NT2/D1 (cell line): Measurements from ENCODE around the gene CFTR.

Source experiments
- DNase-seq: peaks from one replicate; pipeline ENCODE4 v3.0.0-alpha.2; 2011; ENCODE audit warnings: low read depth, low spot score
- H3K27me3 ChIP-seq: 2 replicates; pipeline ENCODE4 v1.6.0; 2011; ENCODE audit warnings: mild to moderate bottlenecking; ENCODE audit not compliant: insufficient read length, insufficient read depth
- H3K36me3 ChIP-seq: 2 replicates; pipeline ENCODE4 v1.6.1; 2011; ENCODE audit warnings: mild to moderate bottlenecking, low read length, mixed read lengths; ENCODE audit not compliant: insufficient read depth, insufficient read length
- H3K4me1 ChIP-seq: 2 replicates; pipeline ENCODE4 v1.5.1; 2011; ENCODE audit not compliant: insufficient read depth, insufficient read length
- H3K4me3 ChIP-seq: 2 replicates; pipeline ENCODE4 v1.5.1; 2011; ENCODE audit warnings: low read depth; ENCODE audit not compliant: insufficient read length
- H3K9ac ChIP-seq: 2 replicates; pipeline ENCODE4 v1.6.0; 2011; ENCODE audit warnings: low read depth; ENCODE audit not compliant: insufficient read length
- H3K9me3 ChIP-seq: 2 replicates; pipeline ENCODE4 v1.5.1; 2011; ENCODE audit warnings: mild to moderate bottlenecking, low read length; ENCODE audit not compliant: insufficient read depth
- SUZ12 ChIP-seq: IDR thresholded peaks from 2 replicates; pipeline ENCODE4 v1.6.1; 2011; ENCODE audit not compliant: insufficient read length, insufficient read depth; ENCODE audit errors: extremely low read depth
- YY1 ChIP-seq: IDR thresholded peaks from 2 replicates; pipeline ENCODE4 v1.6.1; 2011; ENCODE audit not compliant: insufficient read length, insufficient read depth
- ZNF274 ChIP-seq: IDR thresholded peaks from 2 replicates; pipeline ENCODE4 v1.6.1; 2011; ENCODE audit warnings: mild to moderate bottlenecking, low read depth, low read length

Gene CFTR

DNA sequence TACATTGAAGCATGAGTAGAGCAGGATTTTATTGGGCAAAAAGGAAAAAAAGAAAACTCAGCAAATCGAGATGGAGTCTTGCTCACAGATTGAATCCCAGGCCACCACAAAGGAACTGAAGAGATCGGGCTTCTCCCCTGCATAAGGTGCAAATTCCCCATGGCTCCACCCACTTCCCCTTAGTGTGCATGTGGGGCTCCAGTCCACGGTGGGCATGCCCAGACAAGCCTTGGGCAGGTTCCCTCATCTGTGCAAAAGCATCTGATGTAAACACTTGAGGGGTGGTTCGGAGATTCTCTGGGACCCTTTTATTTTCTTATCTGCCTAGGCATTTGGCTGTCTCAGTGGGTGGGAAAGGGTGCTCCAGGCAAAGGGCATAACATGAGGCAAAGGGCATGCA lies 150.7 kb downstream of the CFTR start:
- Histone ChIP-seq H3K36me3 (no peaks in the 10 kb centered on the region), H3K27me3 (no peaks in the 10 kb centered on the region), H3K4me3 (no peak overlapping the region), H3K9me3 (no peaks in the 10 kb centered on the region), H3K9ac (no peak overlapping the region), H3K4me1 (no peaks in the 10 kb centered on the region)
- TF ChIP-seq ZNF274 (no peak), YY1 (no peak), SUZ12 (no peak)
- DNase-seq, result no peak

DNA sequence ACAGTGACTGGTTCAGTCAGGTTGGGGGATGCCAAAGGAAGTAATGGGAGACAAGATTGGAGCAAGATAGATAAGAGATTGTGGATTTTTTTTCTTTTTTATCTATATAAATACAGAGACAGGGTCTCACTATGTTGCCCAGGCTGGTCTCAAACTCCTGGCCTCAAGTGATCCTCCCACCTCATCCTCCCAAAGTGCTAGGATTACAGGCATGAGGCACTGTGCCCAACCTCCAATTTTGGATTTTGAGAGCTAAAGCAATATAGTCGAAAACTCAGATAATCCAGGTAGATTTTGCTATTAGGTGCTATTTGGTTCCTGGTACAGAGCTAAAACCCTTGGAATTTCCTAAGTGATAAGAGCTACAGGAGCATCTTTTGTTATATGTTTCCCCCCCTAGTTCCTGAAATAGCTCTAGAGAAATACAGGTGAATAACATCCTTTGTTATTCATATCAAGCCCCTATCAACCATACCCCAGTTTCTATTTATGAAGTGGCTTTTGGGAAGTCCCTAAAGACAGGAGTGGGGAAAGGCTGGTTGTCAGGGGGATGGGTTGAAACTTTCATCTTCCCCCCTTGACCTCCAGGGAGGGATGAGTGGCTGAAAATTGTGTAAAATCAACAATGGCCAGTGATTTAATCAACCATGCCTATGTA lies 151.2 kb downstream of the CFTR start:
- no peaks in the 10 kb centered on the region for H3K27me3 ChIP-seq
- no peaks in the 10 kb centered on the region for H3K36me3 ChIP-seq
- H3K4me3 ChIP-seq, result no peak overlapping the region
- TF ChIP-seq ZNF274, result no peak
- no peak for TF ChIP-seq SUZ12
- TF ChIP-seq YY1, result no peak
- no peak overlapping the region for H3K9ac ChIP-seq
- DNase-seq, result no peak
- H3K9me3 ChIP-seq, result no peaks in the 10 kb centered on the region
- no peaks in the 10 kb centered on the region for H3K4me1 ChIP-seq

DNA sequence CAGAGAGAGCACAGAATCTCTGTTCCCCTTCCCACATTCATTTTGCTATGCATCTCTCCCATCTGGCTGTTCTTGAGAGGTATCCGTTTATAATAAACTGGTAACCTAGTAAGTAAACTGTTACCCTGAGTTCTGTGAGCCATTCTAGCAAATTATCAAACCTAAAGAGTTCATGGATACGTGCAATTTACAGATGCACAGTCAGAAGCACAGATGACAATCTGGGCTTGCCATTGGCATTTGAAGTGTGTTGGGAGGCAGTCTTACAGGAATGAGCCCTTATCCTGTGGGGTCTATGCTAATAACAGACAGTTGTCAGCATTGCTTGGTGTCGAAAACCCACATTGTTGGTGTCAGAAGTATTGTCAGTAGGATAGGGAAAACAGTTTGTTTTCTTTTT lies 151.8 kb downstream of the CFTR start:
- H3K9ac ChIP-seq, result no peak overlapping the region
- DNase-seq, result no peak
- no peaks in the 10 kb centered on the region for H3K36me3 ChIP-seq
- TF ChIP-seq ZNF274, result no peak
- no peak for TF ChIP-seq SUZ12
- TF ChIP-seq YY1, result no peak
- H3K9me3 ChIP-seq, result no peaks in the 10 kb centered on the region
- H3K27me3 ChIP-seq, result no peaks in the 10 kb centered on the region
- no peak overlapping the region for H3K4me3 ChIP-seq
- H3K4me1 ChIP-seq, result no peaks in the 10 kb centered on the region

DNA sequence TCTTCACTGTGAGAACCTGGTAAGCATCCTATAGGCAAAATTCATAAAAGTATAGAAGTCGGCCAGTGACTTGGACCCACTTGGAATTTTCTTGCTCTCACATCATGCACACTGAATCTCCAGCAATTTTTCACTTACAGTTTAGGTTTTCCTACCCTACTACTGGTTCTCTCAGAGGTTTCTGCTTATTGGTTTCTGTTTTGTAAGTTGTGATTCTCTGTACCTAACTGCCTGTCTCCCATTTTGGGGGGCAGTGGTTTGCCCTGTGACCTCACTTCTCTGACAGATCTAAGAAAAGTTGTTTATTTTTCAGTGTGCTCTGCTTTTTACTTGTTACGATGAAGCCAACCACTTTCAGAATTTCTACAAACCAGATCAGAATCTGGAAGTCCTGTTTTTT lies 158.1 kb downstream of the CFTR start:
- no peaks in the 10 kb centered on the region for H3K36me3 ChIP-seq
- no peak overlapping the region for H3K9ac ChIP-seq
- H3K4me3 ChIP-seq, result no peak overlapping the region
- H3K9me3 ChIP-seq, result no peaks in the 10 kb centered on the region
- H3K27me3 ChIP-seq, result no peaks in the 10 kb centered on the region
- H3K4me1 ChIP-seq, result no peaks in the 10 kb centered on the region
- TF ChIP-seq SUZ12 (no peak), ZNF274 (no peak), YY1 (no peak)
- DNase-seq, result no peak

DNA sequence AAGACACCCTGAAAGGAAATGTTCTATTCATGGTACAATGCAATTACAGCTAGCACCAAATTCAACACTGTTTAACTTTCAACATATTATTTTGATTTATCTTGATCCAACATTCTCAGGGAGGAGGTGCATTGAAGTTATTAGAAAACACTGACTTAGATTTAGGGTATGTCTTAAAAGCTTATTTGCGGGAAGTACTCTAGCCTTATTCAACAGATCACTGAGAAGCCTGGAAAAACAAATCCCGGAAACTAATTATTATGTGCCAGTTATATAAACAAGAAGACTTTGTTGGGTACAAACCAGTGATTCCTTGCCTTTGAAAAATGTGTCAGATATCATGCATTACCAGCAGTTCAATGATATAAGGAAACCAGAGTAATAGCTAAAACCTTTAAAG lies 160.1 kb downstream of the CFTR start:
- no peak for TF ChIP-seq ZNF274
- H3K36me3 ChIP-seq, result no peaks in the 10 kb centered on the region
- no peaks in the 10 kb centered on the region for H3K4me1 ChIP-seq
- DNase-seq, result no peak
- H3K27me3 ChIP-seq, result no peaks in the 10 kb centered on the region
- no peak overlapping the region for H3K9ac ChIP-seq
- no peaks in the 10 kb centered on the region for H3K9me3 ChIP-seq
- no peak overlapping the region for H3K4me3 ChIP-seq

DNA sequence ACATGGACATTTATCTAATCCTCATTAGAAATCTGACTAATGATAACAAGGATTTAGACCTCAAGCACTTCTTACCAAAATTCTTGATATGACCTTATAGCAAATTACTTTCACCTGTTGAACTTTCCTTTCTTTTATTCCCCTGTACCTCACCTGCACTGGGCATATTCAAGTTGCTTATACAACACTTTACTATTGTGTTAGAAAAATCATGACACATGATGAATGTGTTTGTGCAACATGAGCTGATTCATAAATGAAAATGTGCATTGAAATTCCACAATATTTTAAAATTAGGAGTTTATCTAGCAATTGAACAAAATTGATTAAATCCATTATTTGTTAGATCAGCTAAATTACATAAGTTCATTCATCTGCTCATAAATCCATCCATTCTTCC lies 160.6 kb downstream of the CFTR start:
- no peaks in the 10 kb centered on the region for H3K9me3 ChIP-seq
- H3K9ac ChIP-seq, result no peak overlapping the region
- no peak for DNase-seq
- H3K4me3 ChIP-seq, result no peak overlapping the region
- no peak for TF ChIP-seq SUZ12
- no peak for TF ChIP-seq ZNF274
- TF ChIP-seq YY1, result no peak
- no peaks in the 10 kb centered on the region for H3K27me3 ChIP-seq
- no peaks in the 10 kb centered on the region for H3K36me3 ChIP-seq
- no peaks in the 10 kb centered on the region for H3K4me1 ChIP-seq

DNA sequence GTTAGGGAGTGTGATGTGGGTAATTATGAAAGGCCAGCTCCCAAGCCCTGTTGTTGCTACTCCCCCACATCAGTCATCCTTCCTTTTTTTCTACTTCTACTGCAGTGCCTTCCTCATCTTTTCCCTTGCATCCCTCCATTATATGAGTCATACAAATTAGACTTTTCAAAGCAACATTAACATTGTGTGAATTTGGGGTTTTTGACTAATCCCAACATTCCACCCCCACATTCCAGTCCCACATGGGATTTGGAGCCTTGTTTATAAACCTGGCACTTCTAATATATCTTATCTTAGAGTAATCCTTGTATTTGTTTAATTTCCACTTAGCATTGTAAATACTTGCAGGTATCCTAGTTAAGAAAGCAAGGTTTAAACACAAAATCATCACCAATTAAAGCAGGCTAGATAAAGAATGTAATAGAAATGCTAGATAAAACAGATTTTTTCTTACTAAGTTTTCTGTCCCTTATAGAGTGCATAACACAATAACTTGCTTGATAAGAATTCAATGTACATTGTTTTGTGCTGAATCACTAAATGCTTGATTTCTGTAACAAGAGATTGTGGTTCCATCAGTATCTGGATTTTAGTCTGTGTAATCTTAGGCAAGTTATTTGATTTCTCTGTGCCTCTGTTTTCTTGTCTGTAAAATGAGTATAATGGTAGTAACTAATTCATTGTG lies 165.8 kb downstream of the CFTR start:
- no peaks in the 10 kb centered on the region for H3K27me3 ChIP-seq
- TF ChIP-seq YY1, result no peak
- no peak for TF ChIP-seq SUZ12
- no peak for TF ChIP-seq ZNF274
- H3K9me3 ChIP-seq, result no peaks in the 10 kb centered on the region
- DNase-seq, result no peak
- H3K9ac ChIP-seq, result no peak overlapping the region
- no peak overlapping the region for H3K4me3 ChIP-seq
- H3K36me3 ChIP-seq, result no peaks in the 10 kb centered on the region
- no peaks in the 10 kb centered on the region for H3K4me1 ChIP-seq
